ENCODE data around the gene TAF4. TPM values are rescaled to one million over a fixed set of nuclear protein-coding genes. Genes with fewer than 3 reads are reported as not detected.

Gene TAF4
- total RNA-seq, 1 experiment from 2014 or later = 21.0 TPM

DNA sequence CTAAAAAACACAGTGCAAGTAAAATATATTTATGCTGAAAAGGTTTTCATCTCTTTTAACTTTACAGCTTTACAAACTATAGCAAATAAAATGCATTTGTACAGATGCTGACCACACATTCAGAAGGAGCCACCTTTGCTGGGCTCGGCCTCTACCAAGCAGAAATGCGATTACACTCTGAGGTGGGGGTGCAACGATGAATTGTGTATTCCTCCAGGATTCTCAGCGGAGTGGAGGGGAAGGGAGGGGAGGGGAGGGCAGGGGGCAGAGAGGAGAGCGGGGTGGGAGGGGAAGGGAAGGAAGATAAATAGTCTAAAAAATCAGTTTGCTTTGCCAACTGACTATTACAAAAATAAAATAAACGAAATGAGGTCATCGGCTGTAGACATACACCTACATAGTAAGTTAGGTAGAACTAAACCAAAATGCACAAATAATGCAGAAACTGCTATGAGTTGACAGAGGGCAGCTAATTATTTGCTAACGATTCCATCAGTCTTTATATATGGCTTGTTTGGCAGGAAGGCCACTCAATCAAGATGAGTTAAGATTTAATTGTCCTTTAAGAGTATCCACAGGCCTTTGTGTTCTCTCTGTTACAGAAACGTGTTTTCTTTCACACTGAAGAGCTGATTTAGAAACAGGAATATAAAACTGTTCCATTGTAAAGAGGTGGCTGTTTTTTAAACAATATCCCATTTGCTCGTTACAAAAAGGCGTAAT lies 90.1 kb downstream of the TAF4 start:
- TF ChIP-seq REST (IDR thresholded peaks at IDR 0.05; ENCODE audit: insufficient read depth in 1 of 2, low read depth in 2 of 2, low read length in 1 of 2) (no peak), POLR2AphosphoS5 (IDR thresholded peaks at IDR 0.05; ENCODE audit: low read depth, low read length) (no peak), SIN3A (IDR thresholded peaks at IDR 0.05; ENCODE audit: borderline replicate concordance, insufficient read depth, low read depth, low read length) (no peak), TCF7L2 (IDR thresholded peaks at IDR 0.05; ENCODE audit: low read depth, low read length) (no peak)
- TF ChIP-seq, protein P1, sequence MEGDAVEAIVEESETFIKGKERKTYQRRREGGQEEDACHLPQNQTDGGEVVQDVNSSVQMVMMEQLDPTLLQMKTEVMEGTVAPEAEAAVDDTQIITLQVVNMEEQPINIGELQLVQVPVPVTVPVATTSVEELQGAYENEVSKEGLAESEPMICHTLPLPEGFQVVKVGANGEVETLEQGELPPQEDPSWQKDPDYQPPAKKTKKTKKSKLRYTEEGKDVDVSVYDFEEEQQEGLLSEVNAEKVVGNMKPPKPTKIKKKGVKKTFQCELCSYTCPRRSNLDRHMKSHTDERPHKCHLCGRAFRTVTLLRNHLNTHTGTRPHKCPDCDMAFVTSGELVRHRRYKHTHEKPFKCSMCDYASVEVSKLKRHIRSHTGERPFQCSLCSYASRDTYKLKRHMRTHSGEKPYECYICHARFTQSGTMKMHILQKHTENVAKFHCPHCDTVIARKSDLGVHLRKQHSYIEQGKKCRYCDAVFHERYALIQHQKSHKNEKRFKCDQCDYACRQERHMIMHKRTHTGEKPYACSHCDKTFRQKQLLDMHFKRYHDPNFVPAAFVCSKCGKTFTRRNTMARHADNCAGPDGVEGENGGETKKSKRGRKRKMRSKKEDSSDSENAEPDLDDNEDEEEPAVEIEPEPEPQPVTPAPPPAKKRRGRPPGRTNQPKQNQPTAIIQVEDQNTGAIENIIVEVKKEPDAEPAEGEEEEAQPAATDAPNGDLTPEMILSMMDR (IDR thresholded peaks at IDR 0.05) = no peak
- ChIA-PET CTCF (no interaction called here), POLR2A (no interaction called here)
- BruUV-seq (replicated peaks) = no TSS peak
- intact Hi-C loops (cut with micrococcal nuclease; ENCODE audit: unreplicated experiment) (no loop called here), in situ Hi-C loops (cut with HindIII; ENCODE audit: low pct_unique_long_range_greater_than_20kb, low sequenced_read_pairs) (no loop called here)
- Histone ChIP-seq H3K27me3 (ENCODE audit: control insufficient read depth, insufficient read depth, low read length) (no peaks in the 10 kb centered on the region), H3K4me1 (ENCODE audit: control insufficient read depth, insufficient read depth, low read length) (no peaks in the 10 kb centered on the region), H3K27ac (ENCODE audit: low read length) (no peak overlapping the region), H3K36me3 (ENCODE audit: control insufficient read depth, insufficient read depth, low read length) (no peaks in the 10 kb centered on the region; the same call in 1 of the 2 replicates), H3K9me3 (ENCODE audit: control insufficient read depth, insufficient read depth, low read depth, low read length) (no peaks in the 10 kb centered on the region), H3K4me3 (ENCODE audit: low read depth in 2 of 2, low read length in 2 of 2) (no peak overlapping the region)
- DNase-seq (ENCODE audit: low read depth, low spot score) (no peak), ATAC-seq (no peak)

GRCh38 chr20:61974357-61974665 lies 91.4 kb downstream of the TAF4 start:
- no peak for ATAC-seq
- no peak for DNase-seq (ENCODE audit: low read depth, low spot score)
- TF ChIP-seq, protein P1 (IDR thresholded peaks at IDR 0.05) = no peak
- TF ChIP-seq SIN3A (IDR thresholded peaks at IDR 0.05; ENCODE audit: borderline replicate concordance, insufficient read depth, low read depth, low read length) = no peak
- no peak for TF ChIP-seq POLR2AphosphoS5 (IDR thresholded peaks at IDR 0.05; ENCODE audit: low read depth, low read length)
- Histone ChIP-seq H3K9me3 (ENCODE audit: control insufficient read depth, insufficient read depth, low read depth, low read length) (no peaks in the 10 kb centered on the region), H3K4me1 (ENCODE audit: control insufficient read depth, insufficient read depth, low read length) (no peaks in the 10 kb centered on the region), H3K36me3 (ENCODE audit: control insufficient read depth, insufficient read depth, low read length) (no peaks in the 10 kb centered on the region; the same call in 1 of the 2 replicates), H3K4me3 (ENCODE audit: low read depth in 2 of 2, low read length in 2 of 2) (no peak overlapping the region), H3K27me3 (ENCODE audit: control insufficient read depth, insufficient read depth, low read length) (no peaks in the 10 kb centered on the region), H3K27ac (ENCODE audit: low read length) (no peak overlapping the region)
- ChIA-PET CTCF (no interaction called here), POLR2A (no interaction called here)
- in situ Hi-C loops (cut with HindIII; ENCODE audit: low pct_unique_long_range_greater_than_20kb, low sequenced_read_pairs) (no loop called here), intact Hi-C loops (cut with micrococcal nuclease; ENCODE audit: unreplicated experiment) (no loop called here)
- BruUV-seq (replicated peaks) = no TSS peak

Data from Panc1 (cell line).